NCI-H2107 treated with DMSO at 0.1 percent for 48 hours (cell line): ENCODE results near the gene PER1.

Experiments
- DNase-seq: peaks from one replicate; lab custom pipeline; 2025; ENCODE audit not compliant: unreplicated experiment; lab: John Stamatoyannopoulos, UW

PER1 gene

DNA sequence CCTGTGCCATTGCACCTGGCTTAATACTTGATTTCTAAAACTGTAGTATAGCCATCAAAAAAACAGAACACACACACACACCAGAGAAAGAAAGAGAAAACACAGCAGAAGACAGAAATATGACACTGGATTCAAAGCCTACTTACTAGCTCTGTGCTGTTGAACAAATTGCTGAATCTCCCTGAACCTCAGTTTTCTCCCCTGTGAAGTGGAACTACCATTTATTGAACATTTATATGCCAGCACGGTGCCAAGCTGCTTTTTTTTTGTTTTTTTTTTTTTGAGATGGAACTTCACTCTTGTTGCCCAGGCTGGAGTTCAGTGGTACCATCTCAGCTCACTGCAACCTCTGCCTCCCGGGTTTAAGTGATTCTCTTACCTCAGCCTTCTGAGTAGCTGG is 51.4 kb downstream of the PER1 start:
- no peak for DNase-seq

DNA sequence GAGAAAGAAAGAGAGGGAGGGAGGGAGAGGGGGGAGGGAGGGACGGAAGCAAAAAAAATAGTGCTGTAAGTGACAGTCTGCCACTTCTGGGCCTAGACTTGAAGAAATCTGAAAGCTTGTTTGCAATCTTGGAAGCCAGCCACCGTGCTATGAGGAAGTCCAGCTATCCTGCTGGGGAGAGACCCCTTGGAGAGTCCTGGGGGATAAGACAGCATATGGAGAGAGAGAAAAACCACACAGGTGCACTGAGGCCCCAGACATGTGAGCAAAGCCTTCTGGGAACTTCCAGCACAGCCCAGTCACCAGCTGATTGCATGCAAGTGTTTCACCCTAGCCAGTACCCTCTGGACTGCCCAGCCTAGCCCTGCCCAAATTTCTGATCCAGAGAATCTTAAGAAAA is 52.1 kb downstream of the PER1 start:
- DNase-seq, result no peak

- DNase-seq, result no peak
These were observed 55.7 kb downstream of the PER1 start for GRCh38 chr17:8096541-8096940.

GRCh38 chr17:8095361-8095760 is 56.8 kb downstream of the PER1 start:
- no peak for DNase-seq

DNA sequence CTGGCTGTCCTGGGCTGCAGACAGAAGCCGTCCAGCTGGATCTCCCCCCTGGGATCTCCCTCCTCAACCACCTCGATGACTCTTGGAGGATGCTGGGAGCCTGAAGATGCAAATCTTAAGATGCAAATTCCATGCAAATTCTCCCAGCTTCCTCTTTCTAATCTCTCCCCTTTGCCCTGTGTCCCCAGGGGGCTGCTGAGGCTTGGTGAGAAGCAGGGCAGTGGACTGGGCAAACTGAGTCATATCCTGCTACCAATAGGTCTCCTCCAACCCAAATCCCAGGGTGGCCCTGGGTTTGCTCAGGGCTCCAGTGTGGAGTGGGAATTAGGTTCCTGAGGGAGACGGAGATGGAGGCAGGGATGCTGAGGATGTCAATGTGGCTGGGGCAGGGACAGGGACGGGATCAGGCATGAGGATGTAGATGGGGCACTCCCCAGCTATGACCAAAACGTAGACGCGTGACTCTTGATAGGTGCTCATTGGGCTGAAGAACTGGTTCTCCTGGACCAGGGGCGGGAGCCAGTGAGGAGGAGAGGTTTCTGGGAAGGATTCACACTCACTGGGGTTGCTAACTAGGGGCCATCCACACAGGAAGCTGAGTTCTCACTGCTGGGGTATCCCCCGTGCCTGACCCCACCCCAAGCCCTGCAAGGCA is 61.0 kb downstream of the PER1 start:
- no peak for DNase-seq
